Kidney tubule cell (primary cell): ENCODE data around the gene MYO1B.

Source experiments
- DNase-seq: peaks from one replicate; pipeline ENCODE4 v3.0.0-alpha.2; 2018; ENCODE audit warnings: low spot score

Gene MYO1B

GRCh38 chr2:191262436-191262835 is 17.2 kb downstream of the MYO1B start:
- DNase-seq: no peak

- DNase-seq: no peak
Observed at GRCh38 chr2:191263050-191263449, 17.8 kb downstream of the MYO1B start.

- DNase-seq: peak; percentile 78
Observed at GRCh38 chr2:191264647-191265081, 19.5 kb downstream of the MYO1B start.

GRCh38 chr2:191265311-191266170 is 20.3 kb downstream of the MYO1B start:
- DNase-seq: peak; percentile 72

GRCh38 chr2:191266201-191266600 is 21.0 kb downstream of the MYO1B start:
- no peak for DNase-seq

GRCh38 chr2:191268596-191268995 is 23.4 kb downstream of the MYO1B start:
- no peak for DNase-seq

GRCh38 chr2:191270306-191271161 is 25.3 kb downstream of the MYO1B start:
- DNase-seq: no peak

GRCh38 chr2:191272064-191272463 is 26.9 kb downstream of the MYO1B start:
- no peak for DNase-seq

GRCh38 chr2:191274413-191274815 is 29.2 kb downstream of the MYO1B start:
- no peak for DNase-seq

GRCh38 chr2:191276792-191277465 is 31.7 kb downstream of the MYO1B start:
- no peak for DNase-seq

GRCh38 chr2:191280290-191280689 is 35.1 kb downstream of the MYO1B start:
- DNase-seq: no peak

- no peak for DNase-seq
Observed at GRCh38 chr2:191280834-191281756, 35.9 kb downstream of the MYO1B start.

GRCh38 chr2:191285252-191285651 is 40.0 kb downstream of the MYO1B start:
- no peak for DNase-seq

- no peak for DNase-seq
Observed at GRCh38 chr2:191287820-191288219, 42.6 kb downstream of the MYO1B start.

GRCh38 chr2:191289049-191289448 is 43.8 kb downstream of the MYO1B start:
- no peak for DNase-seq

GRCh38 chr2:191291471-191291870 is 46.3 kb downstream of the MYO1B start:
- DNase-seq: no peak

GRCh38 chr2:191292869-191293268 is 47.7 kb downstream of the MYO1B start:
- DNase-seq: no peak

- no peak for DNase-seq
Observed at GRCh38 chr2:191295088-191295487, 49.9 kb downstream of the MYO1B start.

GRCh38 chr2:191296083-191297006 is 51.1 kb downstream of the MYO1B start:
- no peak for DNase-seq

GRCh38 chr2:191297033-191297432 is 51.8 kb downstream of the MYO1B start:
- DNase-seq: no peak
